ENCODE results near the gene DLG4.

Gene DLG4

GRCh38 chr17:7258731-7259554 is 39.3 kb upstream of the DLG4 start:
- no peak overlapping the region for H3K9ac ChIP-seq (ENCODE audit: low read depth, low read length, poor library complexity, severe bottlenecking)
- peaks cover 4% of the 10 kb centered on the region for H3K4me1 ChIP-seq (ENCODE audit: insufficient read depth, low read length, poor library complexity, severe bottlenecking)
- no peak for TF ChIP-seq EZH2phosphoT487 (IDR thresholded peaks at IDR 0.05; ENCODE audit: borderline replicate concordance)
- TF ChIP-seq, protein P1, sequence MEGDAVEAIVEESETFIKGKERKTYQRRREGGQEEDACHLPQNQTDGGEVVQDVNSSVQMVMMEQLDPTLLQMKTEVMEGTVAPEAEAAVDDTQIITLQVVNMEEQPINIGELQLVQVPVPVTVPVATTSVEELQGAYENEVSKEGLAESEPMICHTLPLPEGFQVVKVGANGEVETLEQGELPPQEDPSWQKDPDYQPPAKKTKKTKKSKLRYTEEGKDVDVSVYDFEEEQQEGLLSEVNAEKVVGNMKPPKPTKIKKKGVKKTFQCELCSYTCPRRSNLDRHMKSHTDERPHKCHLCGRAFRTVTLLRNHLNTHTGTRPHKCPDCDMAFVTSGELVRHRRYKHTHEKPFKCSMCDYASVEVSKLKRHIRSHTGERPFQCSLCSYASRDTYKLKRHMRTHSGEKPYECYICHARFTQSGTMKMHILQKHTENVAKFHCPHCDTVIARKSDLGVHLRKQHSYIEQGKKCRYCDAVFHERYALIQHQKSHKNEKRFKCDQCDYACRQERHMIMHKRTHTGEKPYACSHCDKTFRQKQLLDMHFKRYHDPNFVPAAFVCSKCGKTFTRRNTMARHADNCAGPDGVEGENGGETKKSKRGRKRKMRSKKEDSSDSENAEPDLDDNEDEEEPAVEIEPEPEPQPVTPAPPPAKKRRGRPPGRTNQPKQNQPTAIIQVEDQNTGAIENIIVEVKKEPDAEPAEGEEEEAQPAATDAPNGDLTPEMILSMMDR (conservative IDR thresholded peaks at IDR 0.05; ENCODE audit: low read length): no peak
- peaks cover 11% of the 10 kb centered on the region for H3K79me2 ChIP-seq (ENCODE audit: insufficient read depth, low read length)
- no peaks in the 10 kb centered on the region for H3K9me2 ChIP-seq (replicated peaks; ENCODE audit: low read depth, low read length)
- no peak overlapping the region for H3K4me3 ChIP-seq (ENCODE audit: low read length, poor library complexity, severe bottlenecking)
- no peak overlapping the region for H2AFZ ChIP-seq (ENCODE audit: low read length)
- H3K27me3 ChIP-seq (ENCODE audit: insufficient read depth, low read length, poor library complexity, severe bottlenecking): no peaks in the 10 kb centered on the region
- H3K36me3 ChIP-seq (ENCODE audit: insufficient read depth, low read length): peaks cover 29% of the 10 kb centered on the region; the same call in 1 of the 2 replicates
- H3K9me3 ChIP-seq (ENCODE audit: insufficient read depth, low read depth, low read length): no peaks in the 10 kb centered on the region
- no peak overlapping the region for H3K4me2 ChIP-seq (ENCODE audit: low read depth, low read length, poor library complexity, severe bottlenecking)
- no peaks in the 10 kb centered on the region for H3F3A ChIP-seq (ENCODE audit: low read depth)
- H4K20me1 ChIP-seq (ENCODE audit: insufficient read depth, low read length, poor library complexity, severe bottlenecking): no peaks in the 10 kb centered on the region

DNA sequence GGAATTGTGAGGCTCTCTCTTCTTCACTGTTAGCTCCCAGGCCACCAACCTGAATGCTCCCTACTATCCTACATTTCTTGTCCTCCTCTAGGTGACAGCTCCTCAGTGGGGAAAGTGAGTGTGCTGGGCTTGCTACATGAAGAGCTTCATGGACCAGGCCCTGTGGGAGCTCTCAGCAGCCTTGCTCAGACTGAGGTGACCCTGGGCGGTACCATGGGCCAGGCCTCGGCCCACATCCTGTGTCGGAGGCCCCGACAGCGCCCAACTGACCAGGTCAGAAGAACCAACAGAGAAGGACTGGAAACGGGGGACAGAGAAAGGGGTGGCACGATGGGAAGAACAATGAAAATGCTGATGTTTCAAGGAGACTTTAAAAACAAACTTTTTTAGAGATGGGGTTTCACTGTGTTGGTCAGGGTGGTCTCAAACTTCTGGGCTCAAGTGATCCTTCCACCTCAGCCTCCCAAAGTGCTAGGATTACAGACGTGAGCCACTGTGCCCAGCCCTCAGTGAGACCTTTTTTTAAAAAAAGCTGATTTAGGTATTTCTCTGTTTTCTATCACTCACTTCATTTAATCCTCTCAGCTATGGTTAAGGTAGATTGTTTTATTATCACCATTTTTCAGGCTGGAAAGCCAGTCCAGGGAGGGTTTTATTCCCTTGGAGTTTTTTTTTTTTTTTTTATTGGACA is 37.3 kb upstream of the DLG4 start:
- TF ChIP-seq, protein P1 (conservative IDR thresholded peaks at IDR 0.05; ENCODE audit: low read length): no peak
- TF ChIP-seq EZH2phosphoT487 (IDR thresholded peaks at IDR 0.05; ENCODE audit: borderline replicate concordance): no peak
- Histone ChIP-seq H3K9me3 (ENCODE audit: insufficient read depth, low read depth, low read length) (no peaks in the 10 kb centered on the region), H4K20me1 (ENCODE audit: insufficient read depth, low read length, poor library complexity, severe bottlenecking) (peaks cover 9% of the 10 kb centered on the region), H3K4me3 (ENCODE audit: low read length, poor library complexity, severe bottlenecking) (no peak overlapping the region), H3F3A (ENCODE audit: low read depth) (no peaks in the 10 kb centered on the region), H3K4me2 (ENCODE audit: low read depth, low read length, poor library complexity, severe bottlenecking) (no peak overlapping the region), H3K4me1 (ENCODE audit: insufficient read depth, low read length, poor library complexity, severe bottlenecking) (peaks cover 13% of the 10 kb centered on the region), H3K79me2 (ENCODE audit: insufficient read depth, low read length) (peaks cover 25% of the 10 kb centered on the region), H3K27me3 (ENCODE audit: insufficient read depth, low read length, poor library complexity, severe bottlenecking) (no peaks in the 10 kb centered on the region), H2AFZ (ENCODE audit: low read length) (no peak overlapping the region), H3K9me2 (replicated peaks; ENCODE audit: low read depth, low read length) (no peaks in the 10 kb centered on the region), H3K36me3 (ENCODE audit: insufficient read depth, low read length) (peaks cover 29% of the 10 kb centered on the region; the same call in 1 of the 2 replicates), H3K9ac (ENCODE audit: low read depth, low read length, poor library complexity, severe bottlenecking) (no peak overlapping the region)

DNA sequence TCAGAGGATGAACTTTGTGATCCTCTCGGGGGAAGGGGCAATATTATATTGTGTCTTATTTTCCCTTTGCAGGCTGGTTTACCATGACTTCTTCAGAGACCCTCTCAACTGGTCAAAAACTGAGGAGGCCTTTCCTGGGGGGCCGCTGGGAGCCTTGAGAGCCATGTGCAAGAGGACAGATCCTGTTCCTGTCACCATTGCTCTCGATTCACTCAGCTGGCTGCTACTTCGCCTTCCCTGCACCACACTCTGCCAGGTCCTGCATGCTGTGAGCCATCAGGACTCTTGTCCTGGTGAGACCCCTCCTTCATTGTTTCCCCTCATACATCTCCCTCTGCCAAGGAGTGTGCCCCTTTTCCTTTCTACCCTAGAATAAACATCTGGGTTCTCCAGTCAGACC is 34.9 kb upstream of the DLG4 start:
- H3K9me3 ChIP-seq (ENCODE audit: insufficient read depth, low read depth, low read length): no peaks in the 10 kb centered on the region
- no peaks in the 10 kb centered on the region for H3K27me3 ChIP-seq (ENCODE audit: insufficient read depth, low read length, poor library complexity, severe bottlenecking)
- H4K20me1 ChIP-seq (ENCODE audit: insufficient read depth, low read length, poor library complexity, severe bottlenecking): peaks cover 24% of the 10 kb centered on the region
- TF ChIP-seq, protein P1 (conservative IDR thresholded peaks at IDR 0.05; ENCODE audit: low read length): no peak
- no peak for TF ChIP-seq EZH2phosphoT487 (IDR thresholded peaks at IDR 0.05; ENCODE audit: borderline replicate concordance)
- peaks cover 44% of the 10 kb centered on the region for H3K79me2 ChIP-seq (ENCODE audit: insufficient read depth, low read length)
- peaks cover 26% of the 10 kb centered on the region for H3K4me1 ChIP-seq (ENCODE audit: insufficient read depth, low read length, poor library complexity, severe bottlenecking)
- H3K4me3 ChIP-seq (ENCODE audit: low read length, poor library complexity, severe bottlenecking): no peak overlapping the region
- no peaks in the 10 kb centered on the region for H3F3A ChIP-seq (ENCODE audit: low read depth)
- no peak overlapping the region for H3K9ac ChIP-seq (ENCODE audit: low read depth, low read length, poor library complexity, severe bottlenecking)
- no peak overlapping the region for H2AFZ ChIP-seq (ENCODE audit: low read length)
- no peaks in the 10 kb centered on the region for H3K9me2 ChIP-seq (replicated peaks; ENCODE audit: low read depth, low read length)
- peaks cover 29% of the 10 kb centered on the region; the same call in 1 of the 2 replicates for H3K36me3 ChIP-seq (ENCODE audit: insufficient read depth, low read length)
- no peak overlapping the region for H3K4me2 ChIP-seq (ENCODE audit: low read depth, low read length, poor library complexity, severe bottlenecking)

Measured in Loucy (cell line).